HG03039 (cell line): ENCODE measurements around the gene KLK13.

ENCODE experiments used
- ATAC-seq: cut with Tn5 transposase; IDR thresholded peaks from one replicate; pipeline ENCODE4 v1.9.1; 2021; ENCODE audit warnings: mild to moderate bottlenecking, moderate library complexity; ENCODE audit not compliant: unreplicated experiment

KLK13 gene, protein sequence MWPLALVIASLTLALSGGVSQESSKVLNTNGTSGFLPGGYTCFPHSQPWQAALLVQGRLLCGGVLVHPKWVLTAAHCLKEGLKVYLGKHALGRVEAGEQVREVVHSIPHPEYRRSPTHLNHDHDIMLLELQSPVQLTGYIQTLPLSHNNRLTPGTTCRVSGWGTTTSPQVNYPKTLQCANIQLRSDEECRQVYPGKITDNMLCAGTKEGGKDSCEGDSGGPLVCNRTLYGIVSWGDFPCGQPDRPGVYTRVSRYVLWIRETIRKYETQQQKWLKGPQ

DNA sequence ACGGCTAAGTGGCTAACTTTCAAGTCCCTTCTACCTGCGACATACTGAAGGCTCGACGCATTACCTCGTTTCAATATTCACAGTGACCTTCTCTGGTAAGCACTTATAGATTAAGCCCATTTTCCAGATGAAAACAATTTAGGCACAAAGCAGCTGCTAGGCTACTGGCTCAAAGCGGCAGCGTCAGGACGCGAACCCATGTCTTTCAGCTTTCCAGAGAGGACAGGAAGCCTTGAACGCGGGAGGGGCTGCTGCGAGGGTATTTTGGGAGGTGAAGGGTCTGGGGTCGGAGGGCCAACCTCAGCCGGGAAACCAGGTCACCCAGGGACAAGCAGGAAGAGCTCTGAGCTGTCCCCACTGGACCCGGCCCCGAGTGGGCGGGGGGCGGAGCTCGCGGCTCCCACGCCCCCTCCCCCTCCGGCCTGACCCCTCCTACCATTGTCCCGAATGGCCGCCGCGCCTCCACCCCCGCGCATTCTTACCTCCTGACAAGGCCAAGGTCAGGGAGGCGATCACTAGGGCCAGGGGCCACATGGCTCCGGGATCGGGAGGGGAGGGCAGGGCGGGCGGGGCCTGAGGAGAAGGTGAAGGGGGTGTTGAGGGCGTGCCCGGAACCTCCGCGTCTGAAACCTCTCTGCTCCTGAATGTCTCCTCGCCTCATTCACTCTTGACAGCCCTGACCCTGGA lies at the start of gene KLK13:
TSS of gene KLK13 (minus strand) at position 559 of the 687 bp plus-strand sequence. CDS start at position 534, 25 bp downstream.
- ATAC-seq = no peak

DNA sequence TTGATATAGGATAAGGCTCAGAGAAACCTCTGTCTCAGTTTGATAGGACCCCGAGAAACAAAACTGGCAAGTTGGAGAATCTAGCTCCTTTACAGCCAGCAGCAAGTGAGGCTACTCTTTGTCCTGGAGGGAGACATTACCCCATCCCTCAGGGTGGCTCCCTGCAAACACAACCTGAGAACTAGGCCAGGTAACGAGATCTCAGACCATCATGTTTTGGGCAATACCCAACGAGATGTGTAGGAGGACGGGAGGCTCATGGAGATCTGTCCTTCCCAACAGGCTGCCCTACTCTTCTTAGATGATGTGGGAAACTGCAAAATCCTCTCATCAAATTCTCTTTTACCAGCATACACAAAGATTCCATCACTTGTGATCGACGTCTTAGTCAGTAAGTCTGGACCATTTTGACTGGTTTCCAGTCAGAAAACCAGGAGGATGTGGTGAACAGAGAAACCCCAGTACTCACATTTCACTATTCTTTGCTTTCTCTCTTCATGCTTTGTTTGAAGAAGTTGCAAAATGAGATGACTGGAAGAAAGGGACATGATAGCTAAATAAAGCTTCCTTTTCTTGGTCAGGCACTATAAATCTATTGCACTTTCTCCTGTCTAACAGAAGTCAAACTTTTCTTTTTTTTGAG lies 49.3 kb upstream of the KLK13 start:
- no peak for ATAC-seq

DNA sequence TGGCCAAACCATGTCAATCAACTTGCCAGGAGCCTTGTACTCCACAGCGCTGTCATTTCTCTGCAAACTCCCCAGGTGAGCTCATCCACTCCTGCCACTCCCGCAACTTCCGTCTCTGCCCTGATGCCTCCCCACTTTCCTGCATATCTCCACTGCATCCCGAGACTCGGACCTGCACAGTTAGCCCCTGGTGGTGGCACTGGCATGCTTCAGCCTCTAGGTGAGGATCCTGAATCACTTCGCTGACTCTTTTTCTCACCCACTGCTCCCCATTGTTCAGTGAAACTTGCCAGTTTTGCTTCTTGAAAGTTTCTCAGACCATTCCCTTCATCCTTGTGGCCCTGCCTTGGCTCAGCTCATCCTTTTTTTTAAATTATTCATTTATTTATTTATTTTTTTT lies 46.7 kb upstream of the KLK13 start:
- ATAC-seq = no peak

DNA sequence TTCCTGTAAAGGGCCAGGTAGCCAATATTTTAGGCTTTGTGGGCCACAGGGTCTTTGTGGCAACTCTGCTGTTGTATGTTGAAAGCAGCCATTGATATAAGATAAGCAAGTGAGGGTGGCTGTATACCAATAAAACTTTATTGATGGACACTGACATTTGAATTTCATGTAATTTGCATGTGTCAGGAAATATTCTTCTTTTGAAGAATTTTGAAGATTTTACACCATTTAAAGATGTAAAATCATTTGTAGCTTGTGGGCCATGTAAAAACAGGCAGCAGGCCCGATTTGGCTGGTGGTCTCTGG lies 45.7 kb upstream of the KLK13 start:
- no peak for ATAC-seq

DNA sequence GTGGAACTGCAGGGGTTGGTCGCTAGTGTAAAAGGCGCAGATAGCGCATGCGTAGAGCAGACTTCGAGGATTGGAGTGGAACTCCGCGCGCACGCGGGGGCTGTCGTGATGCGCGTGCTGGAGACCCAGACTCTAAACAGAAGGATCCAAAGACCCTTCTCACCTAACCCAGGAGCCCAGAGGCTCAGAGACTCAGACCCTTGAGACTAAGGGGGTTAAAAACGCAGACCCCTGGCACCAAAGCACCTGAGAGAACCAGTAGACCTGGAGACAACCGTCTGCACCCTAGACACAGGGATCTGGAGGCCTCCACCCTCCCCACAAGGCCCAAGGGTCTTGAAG lies 43.9 kb upstream of the KLK13 start:
- ATAC-seq = peak; percentile 21

DNA sequence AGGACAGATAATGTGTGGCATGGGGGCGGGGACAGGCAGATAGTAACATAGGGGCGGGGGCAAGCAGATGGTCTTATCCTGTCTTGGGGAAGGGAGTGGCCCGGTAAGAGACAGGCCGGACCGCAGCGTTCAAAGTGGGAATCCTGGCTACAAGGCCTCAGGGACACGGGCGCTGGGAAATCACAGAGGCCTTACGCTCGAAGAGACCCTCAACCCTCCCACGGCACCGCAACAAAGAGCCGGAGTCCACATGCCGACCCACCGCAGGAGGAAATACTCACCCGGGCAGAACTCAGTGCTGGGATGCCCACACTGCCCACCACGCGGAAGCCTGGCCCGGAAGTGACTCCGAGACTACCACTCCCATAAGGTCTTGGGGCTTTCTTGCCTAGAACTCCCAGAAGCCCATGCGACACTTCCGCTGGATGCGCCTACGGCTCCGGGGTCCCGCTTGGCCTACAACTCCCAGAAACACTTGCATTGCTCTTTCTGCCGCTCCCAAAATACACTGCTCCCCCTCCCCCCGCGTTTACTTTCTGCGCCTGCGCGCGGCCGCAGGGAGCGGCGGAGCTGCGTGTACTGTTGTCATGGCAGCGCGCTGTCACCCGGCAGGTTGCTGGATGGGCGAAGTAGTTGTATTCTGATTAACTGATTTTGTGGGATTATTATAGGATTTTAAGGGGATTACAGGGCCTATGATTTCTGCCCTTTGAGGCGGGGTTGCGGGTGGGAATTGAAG lies 43.3 kb upstream of the KLK13 start, which contains the start of gene CTU1:
TSS of gene CTU1 (minus strand) at position 344 of the 739 bp plus-strand sequence. CDS start 3,840 bp downstream, outside the sequence.
- peak; percentile 92 for ATAC-seq

DNA sequence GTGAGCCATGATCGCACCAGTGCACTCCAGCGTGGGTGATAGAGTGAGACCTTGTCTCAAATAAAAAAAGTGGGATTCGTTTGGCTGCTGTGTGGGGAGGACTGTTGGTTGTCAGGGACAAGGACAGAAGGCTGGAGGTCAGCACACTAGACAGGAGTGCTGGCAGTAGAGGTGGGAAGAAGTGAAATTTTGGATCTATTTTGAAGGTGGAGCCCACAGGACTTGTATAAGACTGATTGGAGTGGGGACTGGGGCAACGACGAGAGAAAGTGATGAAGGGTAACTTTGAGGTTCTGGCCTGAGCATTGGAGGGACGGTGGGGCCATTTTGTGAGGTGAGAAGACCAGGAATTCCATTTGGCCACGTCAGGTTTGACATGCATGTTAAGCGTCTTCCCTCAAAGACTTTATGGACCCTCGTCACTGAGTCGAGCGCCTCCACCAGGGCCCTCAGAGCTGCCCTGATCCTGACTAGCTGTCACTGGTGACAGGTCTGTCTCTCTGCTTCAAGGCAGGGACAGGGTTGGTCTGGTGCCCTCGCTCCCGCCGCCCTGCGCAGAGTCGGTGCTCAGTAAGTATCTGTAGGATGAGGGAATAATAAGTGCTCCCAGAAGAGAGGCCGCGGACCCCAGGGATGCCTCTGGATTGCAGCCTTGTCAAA lies 42.6 kb upstream of the KLK13 start:
- ATAC-seq = no peak

DNA sequence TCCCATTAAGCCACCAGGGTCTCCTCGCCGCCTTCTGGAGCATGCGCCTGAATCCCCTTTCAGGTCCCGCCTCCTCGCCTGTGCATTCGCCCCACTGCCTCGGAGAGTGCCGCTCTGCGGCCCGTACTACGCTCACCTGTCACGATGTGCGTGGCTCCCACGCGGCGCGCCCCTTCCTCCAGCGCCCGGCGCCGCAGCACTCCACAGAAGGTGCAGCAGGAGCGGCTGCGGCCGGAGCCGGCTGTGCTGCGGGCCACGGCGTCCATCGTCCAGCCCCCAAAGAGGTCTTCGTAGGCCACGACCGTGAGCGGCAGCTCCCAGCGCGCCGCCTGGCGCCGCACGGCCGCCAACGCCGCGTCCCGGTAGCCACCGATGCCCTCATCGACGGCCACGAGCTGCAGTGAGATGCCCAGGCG lies 39.0 kb upstream of the KLK13 start:
- ATAC-seq = no peak

DNA sequence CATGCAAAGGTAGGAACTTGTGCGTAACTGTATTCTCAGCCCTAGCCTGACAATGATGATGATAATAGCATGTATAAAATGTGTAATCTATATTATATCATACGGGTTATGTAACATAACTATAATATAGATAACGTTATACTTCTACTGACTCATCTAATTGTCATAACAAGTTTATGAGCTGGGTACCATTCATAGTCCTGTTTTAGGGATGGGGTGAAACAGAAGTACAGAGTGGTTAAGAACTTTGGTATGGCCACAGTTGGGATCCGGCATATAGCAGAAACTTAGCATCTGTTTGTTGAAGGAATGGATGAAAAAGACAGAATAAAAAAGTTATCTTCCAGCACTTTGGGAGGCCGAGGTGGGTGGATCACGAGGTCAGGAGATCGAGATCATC lies 38.1 kb upstream of the KLK13 start:
- ATAC-seq = no peak

DNA sequence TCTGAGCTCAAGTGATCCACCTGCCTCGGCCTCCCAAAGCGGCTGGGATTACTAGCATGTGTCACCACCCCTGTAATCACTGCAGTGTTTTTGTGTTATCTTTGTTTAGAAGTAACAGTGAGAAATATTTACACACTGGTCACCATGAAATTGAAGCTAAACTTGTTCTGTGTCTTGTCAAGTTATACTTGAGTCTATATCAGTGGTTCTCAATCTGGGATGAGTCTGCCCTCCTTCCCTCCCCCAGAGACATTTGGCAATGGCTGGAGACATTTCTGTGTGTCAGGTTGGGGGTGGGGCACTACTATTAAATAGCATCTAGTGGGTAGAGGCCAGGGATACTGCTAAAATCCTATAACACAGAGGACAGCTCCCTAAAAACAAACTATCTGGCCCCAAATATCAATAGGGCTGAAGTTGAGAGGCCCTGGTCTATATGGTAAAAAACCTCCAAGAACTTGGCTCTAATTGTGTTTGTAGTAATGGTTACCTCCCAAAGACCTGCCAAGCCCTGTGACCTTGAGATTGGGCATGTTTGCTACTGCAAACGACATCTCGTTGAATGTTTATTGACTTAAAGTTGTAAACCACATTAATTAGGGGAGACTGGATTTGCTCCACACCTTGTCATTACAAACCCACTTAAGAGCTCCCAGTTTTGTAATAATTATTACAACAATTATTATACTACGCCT lies 36.4 kb upstream of the KLK13 start:
- ATAC-seq = no peak

DNA sequence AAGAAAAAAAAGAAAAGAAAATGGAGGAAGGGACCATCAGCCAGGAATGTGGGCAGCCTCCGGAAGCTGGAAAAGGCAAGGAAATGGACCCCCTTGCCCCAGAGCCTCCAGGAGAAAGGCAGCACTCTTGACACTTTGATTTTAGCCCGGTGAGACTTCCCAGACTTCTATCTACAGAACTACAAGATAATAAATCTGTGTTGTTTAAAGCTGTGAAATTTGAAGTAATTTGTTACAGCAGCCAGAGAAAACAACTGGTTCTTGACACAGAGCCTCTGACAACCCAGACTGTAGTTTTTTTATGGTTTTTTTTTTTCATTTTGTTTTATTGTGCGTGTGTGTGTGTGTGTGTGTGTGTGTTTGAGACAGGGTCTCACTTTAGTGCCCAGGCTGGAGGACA lies 35.7 kb upstream of the KLK13 start:
- no peak for ATAC-seq

DNA sequence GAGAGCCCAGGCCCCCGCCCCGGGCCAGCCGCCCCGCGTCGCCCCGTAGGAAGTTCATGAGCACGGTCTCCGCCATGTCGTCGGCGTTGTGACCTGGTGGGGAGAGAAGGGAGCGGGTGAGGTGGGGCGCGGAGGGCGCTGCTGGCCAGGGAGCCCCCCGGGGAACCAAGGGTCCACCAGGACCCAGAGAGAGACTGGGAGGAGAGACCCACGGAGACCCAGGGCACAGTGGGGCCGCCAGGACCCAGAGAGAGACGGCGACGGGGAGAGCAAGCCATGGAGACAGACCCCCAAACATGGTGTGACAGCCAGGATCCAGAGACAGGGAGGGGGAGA lies 34.1 kb upstream of the KLK13 start:
- no peak for ATAC-seq

DNA sequence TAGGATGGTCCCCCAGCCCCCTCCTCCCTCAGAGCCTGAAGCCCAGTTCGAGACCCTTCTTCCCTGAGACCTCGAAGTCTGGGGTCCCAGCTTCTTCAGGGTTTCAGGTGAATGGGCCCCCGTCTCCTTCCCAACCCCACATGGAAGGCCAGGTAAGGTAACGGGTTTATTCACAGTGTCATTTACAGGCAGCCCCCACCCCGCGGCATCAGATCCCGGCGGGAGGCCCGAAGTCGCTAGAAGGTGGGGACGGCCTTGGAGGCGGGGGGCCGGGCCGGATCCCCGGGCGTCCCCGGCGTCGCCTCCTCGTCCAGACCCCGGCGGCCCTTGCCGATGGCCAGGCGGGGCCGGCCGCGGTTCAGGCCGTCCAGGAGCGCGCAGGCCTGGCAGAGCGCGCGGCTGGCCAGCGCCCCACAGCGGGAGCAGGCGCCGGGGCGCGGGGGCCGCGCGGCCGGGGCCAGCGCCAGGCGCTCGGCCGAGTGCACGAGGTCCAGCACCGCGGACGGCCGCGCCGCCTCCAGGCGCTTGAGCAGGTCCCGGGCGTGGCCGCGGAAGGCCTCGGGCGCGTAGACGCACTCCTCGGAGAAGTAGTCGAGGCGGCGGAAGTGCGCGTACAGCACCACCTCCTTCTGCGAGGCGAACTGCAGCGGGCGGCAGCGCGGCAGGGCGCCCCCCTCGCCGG lies 33.6 kb upstream of the KLK13 start:
- no peak for ATAC-seq

DNA sequence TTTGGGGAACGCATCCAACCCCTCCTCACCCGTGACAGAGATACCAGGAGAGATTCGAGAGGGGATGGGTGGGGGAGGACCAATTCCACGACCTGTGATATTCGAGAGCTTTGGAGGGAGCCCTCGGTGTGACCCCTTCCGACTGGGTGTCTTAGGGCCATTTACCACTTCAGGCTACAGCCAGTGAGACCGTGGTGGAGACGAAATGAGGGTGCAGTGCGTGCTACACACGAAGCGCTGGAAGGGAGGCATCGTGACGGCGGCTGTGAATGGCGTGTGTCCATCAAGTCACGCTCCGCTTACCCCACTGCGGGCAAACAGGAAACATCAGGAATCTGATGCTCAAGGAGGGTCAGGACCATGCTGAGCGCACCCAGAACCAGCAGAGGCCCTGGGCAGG lies 32.9 kb upstream of the KLK13 start:
- no peak for ATAC-seq

DNA sequence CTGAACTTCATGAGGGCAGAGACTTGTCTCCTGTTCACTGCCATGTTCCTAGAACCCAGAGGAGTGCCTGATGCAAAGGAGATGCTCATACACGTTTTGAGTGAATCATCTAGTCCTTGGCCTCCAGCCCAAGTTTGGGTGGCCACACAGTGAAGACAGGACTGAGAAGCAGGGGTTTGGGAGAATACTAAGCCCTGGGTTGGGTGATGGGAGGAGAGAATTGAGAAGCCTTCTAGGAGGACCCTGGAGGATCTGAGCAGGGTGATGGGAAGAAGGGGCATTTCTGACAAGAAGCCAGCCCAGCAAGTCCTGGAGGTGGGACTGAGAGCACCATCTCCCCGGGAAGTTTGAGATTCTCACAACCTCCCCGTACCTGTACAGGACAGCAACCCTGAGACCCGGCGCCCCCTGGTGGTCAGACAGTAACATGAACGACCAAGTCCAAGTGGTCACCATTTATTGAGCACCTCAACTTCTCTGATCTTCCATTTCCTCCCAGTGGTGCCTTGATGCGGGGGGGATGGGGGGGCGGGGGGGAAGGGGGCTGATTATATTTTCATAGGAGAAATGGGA lies 32.4 kb upstream of the KLK13 start:
- no peak for ATAC-seq

DNA sequence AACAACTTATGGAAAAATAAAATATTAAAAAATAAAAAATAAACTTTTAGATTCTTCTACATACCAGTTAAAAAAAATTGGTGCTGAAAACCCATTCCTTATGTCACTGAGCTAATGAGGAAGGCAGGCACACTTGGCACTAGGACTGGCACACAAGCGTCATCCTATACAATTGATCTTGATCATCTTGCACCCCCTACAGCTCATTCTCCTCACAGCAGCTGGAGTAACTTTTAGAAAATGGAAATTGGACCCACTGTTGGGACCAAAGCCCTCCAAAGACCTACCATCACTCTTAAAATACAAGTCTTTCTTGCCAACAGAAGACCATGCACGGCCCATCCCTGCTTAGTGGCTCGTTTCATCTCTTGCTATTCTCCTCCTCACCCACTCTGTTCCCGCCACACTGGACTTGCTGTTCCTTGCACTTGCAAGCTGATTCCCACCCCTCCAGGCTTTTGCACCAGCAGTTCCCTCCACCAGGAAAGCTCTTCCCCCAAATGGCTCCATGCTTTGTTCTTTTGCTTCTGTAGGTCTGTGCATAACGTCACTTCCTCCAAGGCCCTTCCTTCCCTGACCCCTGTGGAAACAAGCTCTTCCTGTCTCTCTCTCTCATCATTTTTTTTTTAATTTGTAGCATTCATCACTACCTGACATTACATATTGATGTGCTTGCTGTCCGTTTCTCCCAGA lies 31.7 kb upstream of the KLK13 start:
- no peak for ATAC-seq

DNA sequence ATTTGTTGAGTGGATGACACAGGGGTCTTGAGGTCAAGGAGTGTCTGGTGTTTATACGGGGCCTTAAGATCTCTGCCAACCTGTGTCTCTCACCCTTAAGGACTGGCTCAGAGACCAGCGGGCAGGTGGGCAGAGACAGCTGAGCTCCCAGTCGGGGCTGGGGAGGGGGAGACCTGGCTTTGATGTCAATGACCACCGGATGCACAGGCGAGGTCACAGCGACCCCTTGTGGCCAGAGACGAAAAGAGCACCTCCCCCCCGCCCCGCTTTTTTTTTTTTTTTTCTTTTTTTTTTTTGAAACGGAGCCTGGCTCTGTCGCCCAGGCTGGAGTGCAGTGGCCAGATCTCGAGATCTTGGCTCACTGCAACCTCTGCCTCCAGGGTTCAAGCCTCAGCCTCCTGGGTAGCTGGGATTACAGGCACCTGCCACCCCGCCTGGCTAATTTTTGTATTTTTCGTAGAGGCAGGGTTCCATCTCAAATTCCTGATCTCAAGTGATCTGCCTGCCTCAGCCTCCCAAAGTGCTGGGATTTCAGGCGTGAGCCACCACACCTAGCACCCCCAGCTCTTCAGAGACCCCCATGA lies 29.9 kb upstream of the KLK13 start:
- ATAC-seq = no peak

DNA sequence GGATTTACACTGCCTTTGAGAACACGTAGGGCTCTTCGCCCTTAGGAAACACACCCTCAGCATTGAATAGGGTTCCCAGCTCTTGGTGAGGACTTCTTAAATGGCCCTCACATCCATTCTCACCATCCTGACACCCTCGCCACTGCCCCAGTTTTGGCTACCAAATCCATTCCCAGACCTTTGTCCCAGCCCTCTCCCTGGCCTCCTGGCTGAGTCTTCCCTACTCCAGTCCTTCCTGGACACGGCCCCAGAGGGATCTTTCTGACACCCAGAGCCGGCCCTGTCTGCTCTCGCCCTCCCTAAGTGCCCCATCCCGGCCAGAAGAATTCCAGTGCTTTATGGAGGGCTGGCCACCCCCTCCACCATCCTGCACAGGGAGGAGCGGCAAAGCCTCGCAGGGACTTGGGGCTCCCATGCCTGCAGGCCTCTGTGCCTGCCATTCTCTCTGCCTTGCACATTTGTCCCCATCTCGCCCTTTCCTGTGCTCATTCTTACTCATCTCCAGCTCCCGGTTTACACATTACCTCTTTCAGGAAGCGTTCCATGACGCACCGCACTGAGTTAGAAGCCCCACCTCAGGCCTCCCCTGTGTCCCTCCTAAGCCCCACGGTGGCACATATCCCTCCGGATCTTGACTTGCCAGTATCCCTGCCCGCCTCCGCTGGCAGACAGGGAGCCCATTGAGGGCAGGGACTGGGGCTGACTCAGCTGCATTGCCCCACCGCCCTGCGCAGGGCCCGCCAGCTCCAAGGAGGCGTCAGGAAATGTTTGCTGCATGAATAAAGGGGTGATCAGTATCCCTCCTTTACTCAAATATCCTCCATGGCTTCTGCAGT lies 28.8 kb upstream of the KLK13 start:
- no peak for ATAC-seq
